ENCODE data around the gene AKAP11.

AKAP11 gene

DNA sequence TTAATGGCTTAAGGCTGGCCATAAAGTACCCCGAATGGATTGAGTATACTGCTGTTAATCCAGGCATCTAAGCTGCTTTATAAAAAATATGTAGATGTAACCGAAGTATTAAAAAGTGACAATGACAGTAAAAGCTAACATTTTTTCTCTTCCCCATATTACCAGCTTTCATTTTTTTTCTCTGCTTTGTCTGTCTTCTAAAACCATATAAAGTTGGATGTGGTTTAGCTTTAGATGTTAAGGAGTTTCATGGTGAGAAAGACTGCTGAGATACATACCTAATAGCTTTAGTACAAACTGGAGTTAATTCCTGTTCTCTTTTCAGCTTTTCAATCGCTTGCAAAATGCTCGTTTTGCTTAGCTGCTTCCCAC is 838 bp downstream of the AKAP11 start:
- Histone ChIP-seq H3K9me3 (ENCODE audit: control insufficient read depth, insufficient read depth, low read depth, low read length) (peaks cover 16% of the 10 kb centered on the region; the same call in 1 of the 2 replicates), H3K36me3 (ENCODE audit: control insufficient read depth, insufficient read depth, low read length) (no peaks in the 10 kb centered on the region), H3K27ac (ENCODE audit: low read depth, low read length) (no peak overlapping the region), H3K4me3 (ENCODE audit: low read depth, low read length) (peak overlapping the region; percentile 95), H3K9ac (ENCODE audit: low read length) (peak overlapping the region; percentile 85), H3K27me3 (ENCODE audit: control insufficient read depth, insufficient read depth, low read length) (no peaks in the 10 kb centered on the region), H3K4me1 (ENCODE audit: control insufficient read depth, insufficient read depth, low read length) (peaks cover 24% of the 10 kb centered on the region)

DNA sequence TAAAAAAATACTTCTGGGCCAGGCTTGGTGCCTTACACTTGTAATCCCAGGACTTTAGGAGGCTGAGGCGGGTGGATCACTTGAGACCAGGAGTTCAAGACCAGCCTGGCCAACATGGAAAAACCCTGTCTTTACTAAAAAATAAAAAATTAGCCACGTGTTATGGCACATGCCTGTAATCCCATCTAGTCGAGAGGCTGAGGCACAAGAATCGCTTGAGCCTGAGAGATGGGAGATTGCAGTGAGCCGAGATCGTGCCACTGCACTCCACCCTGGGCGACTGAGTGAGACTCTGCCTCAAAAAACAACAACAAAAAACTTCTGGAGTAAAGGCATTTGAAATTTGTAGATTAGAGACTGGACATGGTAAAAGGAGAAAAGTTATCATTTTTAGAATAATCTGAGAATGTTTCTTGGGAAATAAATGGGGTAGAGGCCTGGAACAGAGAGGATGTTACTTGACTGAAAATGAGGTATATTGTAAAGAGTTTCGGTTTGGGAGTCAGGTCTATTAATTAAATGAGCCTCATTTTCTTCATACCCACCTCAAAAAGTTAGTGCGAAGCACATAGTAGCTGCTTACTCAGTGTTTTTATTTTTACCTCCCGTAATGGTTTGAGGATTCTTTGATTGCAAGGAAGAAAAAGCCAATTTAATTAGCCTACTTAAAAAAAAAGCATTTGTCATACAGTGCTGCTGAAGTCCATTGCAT is 2.6 kb downstream of the AKAP11 start:
- Histone ChIP-seq H3K36me3 (ENCODE audit: control insufficient read depth, insufficient read depth, low read length) (no peaks in the 10 kb centered on the region), H3K27me3 (ENCODE audit: control insufficient read depth, insufficient read depth, low read length) (no peaks in the 10 kb centered on the region), H3K4me3 (ENCODE audit: low read depth, low read length) (no peak overlapping the region), H3K27ac (ENCODE audit: low read depth, low read length) (no peak overlapping the region), H3K9ac (ENCODE audit: low read length) (no peak overlapping the region), H3K4me1 (ENCODE audit: control insufficient read depth, insufficient read depth, low read length) (peaks cover 28% of the 10 kb centered on the region), H3K9me3 (ENCODE audit: control insufficient read depth, insufficient read depth, low read depth, low read length) (peaks cover 15% of the 10 kb centered on the region; the same call in 1 of the 2 replicates)

DNA sequence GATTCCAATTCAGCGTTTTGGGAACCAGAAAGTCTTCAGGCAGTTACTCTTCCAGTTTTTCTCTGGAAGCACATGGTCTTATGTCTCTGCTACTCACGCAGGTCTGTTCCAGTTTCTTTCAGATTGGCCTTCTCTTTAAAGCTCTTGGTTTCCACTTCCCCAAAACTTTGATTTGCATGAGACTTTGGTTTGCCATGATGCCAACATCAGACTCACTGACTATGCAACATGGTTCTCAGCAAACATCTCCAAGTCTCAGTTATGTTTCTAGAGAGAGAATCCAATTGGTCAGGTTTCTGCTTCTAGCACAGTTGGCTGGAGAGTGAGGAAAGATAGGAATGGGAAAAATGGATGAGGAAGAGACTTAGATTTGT is 3.1 kb downstream of the AKAP11 start:
- Histone ChIP-seq H3K4me1 (ENCODE audit: control insufficient read depth, insufficient read depth, low read length) (peaks cover 28% of the 10 kb centered on the region), H3K27ac (ENCODE audit: low read depth, low read length) (no peak overlapping the region), H3K27me3 (ENCODE audit: control insufficient read depth, insufficient read depth, low read length) (no peaks in the 10 kb centered on the region), H3K36me3 (ENCODE audit: control insufficient read depth, insufficient read depth, low read length) (no peaks in the 10 kb centered on the region), H3K9me3 (ENCODE audit: control insufficient read depth, insufficient read depth, low read depth, low read length) (peaks cover 11% of the 10 kb centered on the region; the same call in 1 of the 2 replicates), H3K4me3 (ENCODE audit: low read depth, low read length) (no peak overlapping the region), H3K9ac (ENCODE audit: low read length) (no peak overlapping the region)

DNA sequence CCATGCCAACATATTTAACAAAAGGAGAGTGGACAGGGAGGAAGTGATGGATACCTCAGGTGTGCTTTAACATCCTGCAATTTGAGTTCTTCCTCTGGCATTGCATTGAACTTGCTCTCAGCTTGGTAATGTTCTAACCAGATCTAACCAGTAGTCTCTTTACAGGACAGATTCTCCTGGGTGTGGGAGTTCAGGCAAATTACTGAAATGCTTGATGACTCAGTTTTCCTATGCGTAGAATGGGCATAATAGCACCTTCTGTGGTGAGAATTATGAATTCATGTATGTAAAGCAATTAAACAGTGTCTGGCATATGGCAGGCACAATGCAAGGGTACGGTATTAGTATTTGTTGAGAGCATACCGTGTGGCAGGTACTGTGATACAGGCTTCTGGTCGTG is 3.6 kb downstream of the AKAP11 start:
- Histone ChIP-seq H3K4me3 (ENCODE audit: low read depth, low read length) (no peak overlapping the region), H3K9ac (ENCODE audit: low read length) (no peak overlapping the region), H3K36me3 (ENCODE audit: control insufficient read depth, insufficient read depth, low read length) (no peaks in the 10 kb centered on the region), H3K27ac (ENCODE audit: low read depth, low read length) (no peak overlapping the region), H3K4me1 (ENCODE audit: control insufficient read depth, insufficient read depth, low read length) (peaks cover 28% of the 10 kb centered on the region), H3K27me3 (ENCODE audit: control insufficient read depth, insufficient read depth, low read length) (no peaks in the 10 kb centered on the region), H3K9me3 (ENCODE audit: control insufficient read depth, insufficient read depth, low read depth, low read length) (peaks cover 7% of the 10 kb centered on the region; the same call in 1 of the 2 replicates)

DNA sequence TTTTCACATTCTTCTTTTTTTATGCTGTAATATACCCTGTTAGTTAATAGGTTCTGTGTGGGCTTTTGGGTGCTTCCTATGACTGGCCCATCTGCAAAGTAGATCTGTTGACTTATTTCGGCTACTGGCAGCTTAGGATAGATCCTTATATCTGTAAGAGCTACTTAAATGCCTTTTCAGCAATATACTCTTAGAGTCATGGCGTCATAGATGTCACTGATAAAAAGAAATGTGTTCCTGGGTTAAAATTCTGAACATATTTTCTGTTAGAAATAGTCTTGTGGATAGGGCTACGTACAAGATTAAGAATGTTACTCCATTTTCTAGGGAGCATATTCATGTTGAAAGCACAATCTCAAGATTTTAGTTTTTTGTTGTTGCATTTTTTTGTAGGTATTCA is 4.7 kb downstream of the AKAP11 start:
- H3K4me1 ChIP-seq (ENCODE audit: control insufficient read depth, insufficient read depth, low read length): peaks cover 28% of the 10 kb centered on the region
- H3K9me3 ChIP-seq (ENCODE audit: control insufficient read depth, insufficient read depth, low read depth, low read length): no peaks in the 10 kb centered on the region
- H3K9ac ChIP-seq (ENCODE audit: low read length): no peak overlapping the region
- H3K4me3 ChIP-seq (ENCODE audit: low read depth, low read length): no peak overlapping the region
- no peaks in the 10 kb centered on the region for H3K27me3 ChIP-seq (ENCODE audit: control insufficient read depth, insufficient read depth, low read length)
- H3K36me3 ChIP-seq (ENCODE audit: control insufficient read depth, insufficient read depth, low read length): no peaks in the 10 kb centered on the region
- no peak overlapping the region for H3K27ac ChIP-seq (ENCODE audit: low read depth, low read length)

DNA sequence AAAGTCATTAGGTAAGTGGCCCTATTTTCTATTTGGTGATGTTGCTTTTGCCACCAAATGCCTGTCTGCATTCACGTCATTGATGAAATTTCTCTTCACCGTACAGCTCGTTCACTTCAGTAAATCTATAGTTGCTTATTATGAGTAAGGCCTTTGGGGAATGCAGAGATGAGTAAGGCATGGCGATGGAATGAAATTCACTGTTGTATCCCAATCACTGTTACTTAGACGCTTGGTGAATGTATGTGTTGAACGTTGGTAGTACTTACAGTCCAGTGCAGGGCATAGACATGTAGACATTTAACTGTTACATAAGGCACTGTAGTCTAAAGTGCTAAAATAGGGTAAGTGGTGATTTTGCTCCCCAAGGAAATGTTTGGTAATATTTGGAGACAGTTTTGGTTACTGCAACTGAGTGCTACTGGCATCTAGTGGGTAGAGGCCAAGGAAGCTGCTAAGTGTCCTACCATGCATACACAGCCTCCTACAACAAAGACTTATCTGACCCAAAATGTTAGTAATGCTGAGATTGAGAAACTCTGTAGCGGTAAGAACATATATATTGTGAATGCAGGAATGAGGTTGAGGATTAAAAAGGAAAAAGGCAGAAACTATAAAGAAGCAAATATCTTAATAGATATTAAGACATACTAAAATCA is 5.8 kb downstream of the AKAP11 start:
- H3K4me1 ChIP-seq (ENCODE audit: control insufficient read depth, insufficient read depth, low read length): peaks cover 26% of the 10 kb centered on the region

DNA sequence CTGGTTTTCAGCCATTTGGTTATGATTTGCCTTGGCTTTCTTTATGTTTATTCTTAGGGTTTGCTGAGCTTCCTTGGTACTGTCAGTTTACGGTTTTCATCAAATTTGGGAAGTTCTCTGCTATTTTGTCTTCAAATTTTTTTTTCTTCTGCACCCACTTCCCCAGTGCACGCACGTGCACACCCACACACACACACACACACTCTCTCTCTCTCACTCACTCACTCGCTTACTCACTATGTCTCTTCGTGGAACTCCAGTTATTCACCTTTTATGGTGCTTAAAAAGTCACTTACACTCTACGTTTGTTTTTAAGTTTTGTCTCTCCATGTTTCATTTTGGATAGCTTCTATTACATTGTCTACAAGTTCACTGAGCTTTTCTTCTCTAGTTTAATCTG is 7.1 kb downstream of the AKAP11 start:
- Histone ChIP-seq H3K4me1 (ENCODE audit: control insufficient read depth, insufficient read depth, low read length) (peaks cover 26% of the 10 kb centered on the region), H3K27me3 (ENCODE audit: control insufficient read depth, insufficient read depth, low read length) (no peaks in the 10 kb centered on the region), H3K27ac (ENCODE audit: low read depth, low read length) (no peak overlapping the region), H3K4me3 (ENCODE audit: low read depth, low read length) (no peak overlapping the region), H3K9me3 (ENCODE audit: control insufficient read depth, insufficient read depth, low read depth, low read length) (no peaks in the 10 kb centered on the region), H3K9ac (ENCODE audit: low read length) (no peak overlapping the region), H3K36me3 (ENCODE audit: control insufficient read depth, insufficient read depth, low read length) (no peaks in the 10 kb centered on the region)

More for the DNA sequence above, 5.8 kb downstream of the AKAP11 start:
- Histone ChIP-seq H3K4me3 (ENCODE audit: low read depth, low read length) (no peak overlapping the region), H3K9me3 (ENCODE audit: control insufficient read depth, insufficient read depth, low read depth, low read length) (no peaks in the 10 kb centered on the region), H3K27ac (ENCODE audit: low read depth, low read length) (no peak overlapping the region), H3K9ac (ENCODE audit: low read length) (no peak overlapping the region), H3K27me3 (ENCODE audit: control insufficient read depth, insufficient read depth, low read length) (no peaks in the 10 kb centered on the region), H3K36me3 (ENCODE audit: control insufficient read depth, insufficient read depth, low read length) (no peaks in the 10 kb centered on the region)

DNA sequence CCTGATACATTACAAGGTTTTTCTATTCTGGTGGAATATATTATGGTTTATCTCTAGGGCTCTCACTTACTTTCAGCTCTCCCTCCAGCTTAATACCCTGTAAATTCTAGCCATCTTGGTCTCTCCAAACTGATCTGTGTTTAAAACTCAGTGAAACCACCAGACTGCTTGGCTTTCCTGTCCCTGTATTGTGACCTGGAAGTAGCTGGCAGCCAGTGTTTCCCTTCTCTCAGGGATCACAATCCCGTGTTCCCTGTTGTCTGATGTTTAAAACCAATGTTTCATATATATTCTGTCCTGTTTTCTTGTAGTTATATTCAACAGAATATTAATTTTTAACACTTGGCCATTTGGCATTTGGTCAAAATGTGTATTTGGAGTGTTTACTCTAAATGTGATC is 8.0 kb downstream of the AKAP11 start:
- Histone ChIP-seq H3K27ac (ENCODE audit: low read depth, low read length) (no peak overlapping the region), H3K27me3 (ENCODE audit: control insufficient read depth, insufficient read depth, low read length) (no peaks in the 10 kb centered on the region), H3K4me3 (ENCODE audit: low read depth, low read length) (no peak overlapping the region), H3K9ac (ENCODE audit: low read length) (no peak overlapping the region), H3K9me3 (ENCODE audit: control insufficient read depth, insufficient read depth, low read depth, low read length) (no peaks in the 10 kb centered on the region), H3K4me1 (ENCODE audit: control insufficient read depth, insufficient read depth, low read length) (peaks cover 29% of the 10 kb centered on the region), H3K36me3 (ENCODE audit: control insufficient read depth, insufficient read depth, low read length) (no peaks in the 10 kb centered on the region)

DNA sequence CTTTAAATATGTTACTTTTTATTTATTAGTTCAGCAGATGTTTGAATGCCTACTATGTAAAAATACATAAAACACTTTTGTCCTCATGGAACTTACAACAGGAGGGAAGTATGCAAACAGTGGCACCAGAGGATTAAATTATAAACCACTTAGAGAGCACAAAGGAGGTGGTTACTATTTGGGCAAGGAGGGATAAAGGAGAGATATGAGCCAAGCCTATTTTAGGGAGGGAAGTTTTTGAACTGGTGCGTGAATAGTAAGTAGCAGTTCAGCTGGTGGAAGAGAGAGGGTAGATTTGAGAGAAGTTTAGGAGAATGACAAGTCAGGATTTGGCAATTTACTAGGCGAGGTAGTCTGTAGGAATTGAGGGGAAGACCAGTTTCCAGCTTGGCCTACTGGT is 8.6 kb downstream of the AKAP11 start:
- no peak overlapping the region for H3K4me3 ChIP-seq (ENCODE audit: low read depth, low read length)
- no peak overlapping the region for H3K27ac ChIP-seq (ENCODE audit: low read depth, low read length)
- H3K9ac ChIP-seq (ENCODE audit: low read length): no peak overlapping the region
- no peaks in the 10 kb centered on the region for H3K9me3 ChIP-seq (ENCODE audit: control insufficient read depth, insufficient read depth, low read depth, low read length)
- H3K27me3 ChIP-seq (ENCODE audit: control insufficient read depth, insufficient read depth, low read length): no peaks in the 10 kb centered on the region
- H3K4me1 ChIP-seq (ENCODE audit: control insufficient read depth, insufficient read depth, low read length): peaks cover 29% of the 10 kb centered on the region
- no peaks in the 10 kb centered on the region for H3K36me3 ChIP-seq (ENCODE audit: control insufficient read depth, insufficient read depth, low read length)

DNA sequence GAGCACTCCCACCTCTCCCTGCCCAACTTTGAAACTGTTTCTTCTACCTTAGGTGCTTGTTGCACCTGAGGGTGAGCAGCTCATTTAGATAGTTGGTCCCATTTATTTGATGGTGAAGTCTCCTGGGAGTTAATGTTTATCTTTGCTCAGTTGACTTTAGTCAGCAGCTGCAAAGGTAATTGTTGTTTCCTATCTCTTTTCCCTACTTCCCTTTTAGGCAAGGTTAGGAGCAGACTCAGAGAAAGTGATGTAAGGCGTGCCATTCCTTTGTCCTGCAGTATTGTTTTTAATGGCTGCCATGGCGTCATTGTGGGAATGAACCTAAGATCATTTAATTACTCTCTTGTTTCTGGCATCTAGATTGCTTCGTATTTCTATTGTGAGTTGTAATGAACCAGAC is 11.6 kb downstream of the AKAP11 start:
- no peak overlapping the region for H3K27ac ChIP-seq (ENCODE audit: low read depth, low read length)
- no peaks in the 10 kb centered on the region for H3K27me3 ChIP-seq (ENCODE audit: control insufficient read depth, insufficient read depth, low read length)
- H3K36me3 ChIP-seq (ENCODE audit: control insufficient read depth, insufficient read depth, low read length): peaks cover 18% of the 10 kb centered on the region
- H3K4me1 ChIP-seq (ENCODE audit: control insufficient read depth, insufficient read depth, low read length): peaks cover 12% of the 10 kb centered on the region
- H3K9me3 ChIP-seq (ENCODE audit: control insufficient read depth, insufficient read depth, low read depth, low read length): no peaks in the 10 kb centered on the region
- H3K9ac ChIP-seq (ENCODE audit: low read length): no peak overlapping the region
- no peak overlapping the region for H3K4me3 ChIP-seq (ENCODE audit: low read depth, low read length)

DNA sequence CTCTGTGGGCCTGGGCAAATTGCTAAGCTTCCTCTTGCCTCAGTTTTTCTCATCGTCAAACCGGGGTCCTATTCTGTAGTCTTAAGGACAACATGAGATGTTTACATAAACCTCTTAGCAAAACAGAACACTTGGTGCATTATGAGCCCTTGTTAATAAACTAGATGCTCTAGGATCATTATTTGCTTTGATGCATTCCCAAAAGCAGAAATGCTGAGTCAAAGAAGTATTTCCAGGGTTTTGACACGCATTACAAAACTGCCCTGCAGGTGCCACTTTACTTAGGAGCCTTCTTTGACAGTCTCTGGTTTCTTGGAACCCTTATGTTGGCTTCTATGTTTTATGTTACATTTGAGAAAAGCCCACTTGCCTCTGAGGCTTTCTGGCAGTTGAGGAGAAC is 12.1 kb downstream of the AKAP11 start:
- peaks cover 12% of the 10 kb centered on the region for H3K4me1 ChIP-seq (ENCODE audit: control insufficient read depth, insufficient read depth, low read length)
- peaks cover 23% of the 10 kb centered on the region for H3K36me3 ChIP-seq (ENCODE audit: control insufficient read depth, insufficient read depth, low read length)
- no peaks in the 10 kb centered on the region for H3K27me3 ChIP-seq (ENCODE audit: control insufficient read depth, insufficient read depth, low read length)
- no peak overlapping the region for H3K27ac ChIP-seq (ENCODE audit: low read depth, low read length)
- H3K9me3 ChIP-seq (ENCODE audit: control insufficient read depth, insufficient read depth, low read depth, low read length): no peaks in the 10 kb centered on the region
- H3K4me3 ChIP-seq (ENCODE audit: low read depth, low read length): no peak overlapping the region
- no peak overlapping the region for H3K9ac ChIP-seq (ENCODE audit: low read length)

All from HUES6 (cell line).